GM12873 (cell line): ENCODE results near the gene PLA1A.

Experiments used
- TF ChIP-seq, protein P1 (sequence below): IDR thresholded peaks from 2 replicates; pipeline ENCODE4 v1.5.1; 2012; ENCODE audit warnings: low read depth, mild to moderate bottlenecking, moderate library complexity, low read length, control low read depth; ENCODE audit not compliant: insufficient read depth; ENCODE audit errors: missing control alignments

The PLA1A gene, protein sequence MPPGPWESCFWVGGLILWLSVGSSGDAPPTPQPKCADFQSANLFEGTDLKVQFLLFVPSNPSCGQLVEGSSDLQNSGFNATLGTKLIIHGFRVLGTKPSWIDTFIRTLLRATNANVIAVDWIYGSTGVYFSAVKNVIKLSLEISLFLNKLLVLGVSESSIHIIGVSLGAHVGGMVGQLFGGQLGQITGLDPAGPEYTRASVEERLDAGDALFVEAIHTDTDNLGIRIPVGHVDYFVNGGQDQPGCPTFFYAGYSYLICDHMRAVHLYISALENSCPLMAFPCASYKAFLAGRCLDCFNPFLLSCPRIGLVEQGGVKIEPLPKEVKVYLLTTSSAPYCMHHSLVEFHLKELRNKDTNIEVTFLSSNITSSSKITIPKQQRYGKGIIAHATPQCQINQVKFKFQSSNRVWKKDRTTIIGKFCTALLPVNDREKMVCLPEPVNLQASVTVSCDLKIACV

DNA sequence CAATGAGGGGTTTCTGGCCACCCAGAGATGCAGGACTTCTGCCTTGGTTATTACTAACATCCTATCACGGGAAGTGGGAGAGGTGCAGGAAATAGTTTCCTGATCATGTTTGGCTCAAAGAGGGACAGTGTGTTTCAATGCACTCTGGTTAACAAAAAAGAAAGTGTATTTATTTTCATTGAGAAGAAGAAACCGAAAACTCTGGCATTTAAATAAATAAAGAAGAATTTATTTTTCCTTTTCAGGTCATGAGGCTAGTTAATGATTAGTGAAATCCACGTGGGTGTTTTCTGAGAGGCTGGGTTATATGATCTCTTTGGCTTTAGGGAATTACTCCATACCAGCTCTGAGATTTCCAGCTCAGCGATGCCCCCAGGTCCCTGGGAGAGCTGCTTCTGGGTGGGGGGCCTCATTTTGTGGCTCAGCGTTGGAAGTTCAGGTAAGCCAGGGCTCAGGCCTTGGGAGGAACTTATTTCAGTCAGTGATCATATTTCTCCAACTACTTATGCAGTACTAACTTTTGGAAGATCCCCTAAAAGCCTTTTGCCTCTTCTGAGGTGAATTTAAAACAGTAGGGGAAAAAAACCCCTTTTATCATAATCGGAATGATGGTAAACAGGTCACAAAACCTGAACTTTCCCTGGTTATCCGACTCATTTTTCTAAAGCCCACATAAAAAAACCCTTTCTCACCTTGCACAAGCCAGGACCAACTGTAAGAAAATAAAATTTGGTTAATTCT, at the start of gene PLA1A:
Gene PLA1A (plus strand): TSS at position 338 of the 741 bp plus-strand sequence. CDS start 29 bp downstream, at position 367.
- TF ChIP-seq, protein P1, sequence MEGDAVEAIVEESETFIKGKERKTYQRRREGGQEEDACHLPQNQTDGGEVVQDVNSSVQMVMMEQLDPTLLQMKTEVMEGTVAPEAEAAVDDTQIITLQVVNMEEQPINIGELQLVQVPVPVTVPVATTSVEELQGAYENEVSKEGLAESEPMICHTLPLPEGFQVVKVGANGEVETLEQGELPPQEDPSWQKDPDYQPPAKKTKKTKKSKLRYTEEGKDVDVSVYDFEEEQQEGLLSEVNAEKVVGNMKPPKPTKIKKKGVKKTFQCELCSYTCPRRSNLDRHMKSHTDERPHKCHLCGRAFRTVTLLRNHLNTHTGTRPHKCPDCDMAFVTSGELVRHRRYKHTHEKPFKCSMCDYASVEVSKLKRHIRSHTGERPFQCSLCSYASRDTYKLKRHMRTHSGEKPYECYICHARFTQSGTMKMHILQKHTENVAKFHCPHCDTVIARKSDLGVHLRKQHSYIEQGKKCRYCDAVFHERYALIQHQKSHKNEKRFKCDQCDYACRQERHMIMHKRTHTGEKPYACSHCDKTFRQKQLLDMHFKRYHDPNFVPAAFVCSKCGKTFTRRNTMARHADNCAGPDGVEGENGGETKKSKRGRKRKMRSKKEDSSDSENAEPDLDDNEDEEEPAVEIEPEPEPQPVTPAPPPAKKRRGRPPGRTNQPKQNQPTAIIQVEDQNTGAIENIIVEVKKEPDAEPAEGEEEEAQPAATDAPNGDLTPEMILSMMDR: no peak

DNA sequence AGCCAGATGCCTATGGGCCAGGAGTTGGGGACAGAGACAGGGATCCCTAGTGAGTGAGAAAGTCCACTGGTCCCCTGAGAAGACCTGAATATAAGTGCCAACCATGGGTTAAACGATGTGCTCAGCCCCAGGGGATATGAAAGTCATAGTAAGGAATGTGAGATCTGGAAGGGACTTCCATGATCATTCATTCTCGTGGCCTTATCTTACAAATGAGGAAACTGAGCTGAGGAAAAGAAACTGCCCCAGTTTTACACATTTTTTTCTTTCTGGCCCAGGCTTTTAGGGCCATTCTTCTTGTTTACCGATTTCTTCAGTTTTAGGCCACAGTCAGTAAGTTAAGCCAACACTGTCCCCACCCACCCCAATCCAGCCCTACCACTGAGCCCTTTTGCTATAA, 49.3 kb upstream of the PLA1A start:
- TF ChIP-seq, protein P1: no peak

DNA sequence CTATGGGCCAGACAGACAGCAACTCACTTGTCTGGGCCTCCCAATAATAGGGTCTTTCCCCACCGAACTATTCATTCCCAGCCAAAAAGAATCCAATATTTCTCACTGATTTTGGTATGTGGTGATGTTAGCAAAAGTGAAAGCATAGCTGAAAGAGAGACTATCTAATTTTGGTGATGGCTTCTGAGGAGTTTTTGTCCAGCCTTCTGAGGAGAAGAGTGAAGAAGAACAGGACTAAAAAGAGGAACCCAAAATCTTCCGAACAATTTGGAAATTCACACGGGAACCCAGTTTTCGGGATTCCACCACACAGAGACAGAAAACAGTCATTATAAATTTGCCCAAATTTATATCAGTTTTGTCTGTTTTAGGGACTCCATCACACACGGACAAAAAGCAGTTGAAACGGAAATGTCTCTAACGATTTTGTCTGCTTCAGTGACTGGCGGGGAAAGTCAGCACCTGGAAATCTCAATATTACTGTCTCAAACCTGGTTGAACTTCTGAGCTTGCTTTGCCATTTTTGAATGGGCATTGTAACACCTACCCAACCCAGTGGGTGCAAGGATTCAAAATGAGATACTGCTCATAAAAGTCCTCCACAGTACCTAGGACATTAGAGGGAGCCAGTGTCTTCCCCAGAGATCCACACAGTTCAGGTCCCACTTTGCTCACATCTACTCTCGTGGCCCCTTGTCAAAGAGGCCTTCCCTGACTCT, 47.3 kb upstream of the PLA1A start:
- TF ChIP-seq, protein P1: peak; percentile 20

DNA sequence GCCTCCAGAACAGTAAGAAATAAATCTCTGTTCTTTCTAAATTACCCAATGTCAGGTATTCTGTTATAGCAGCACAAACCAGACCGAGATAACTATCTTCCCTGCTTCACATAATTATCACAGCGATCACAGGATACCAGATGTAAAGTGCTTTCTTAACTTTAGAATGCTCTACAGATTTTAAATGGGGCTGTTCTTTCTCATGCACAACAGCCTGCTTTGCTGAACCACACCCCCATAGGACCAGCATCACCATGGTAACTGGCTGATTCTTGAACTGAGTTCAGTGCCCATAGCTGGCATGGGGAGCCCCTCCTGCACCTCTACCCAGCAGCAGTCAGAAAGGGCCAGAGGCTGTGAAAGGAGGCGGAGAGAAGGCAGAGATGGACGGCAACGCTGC, 46.1 kb upstream of the PLA1A start:
- TF ChIP-seq, protein P1: no peak

- TF ChIP-seq, protein P1: no peak
Measured at GRCh38 chr3:119553823-119554415, 43.8 kb upstream of the PLA1A start.

GRCh38 chr3:119555309-119555735, 42.4 kb upstream of the PLA1A start:
- TF ChIP-seq, protein P1: no peak
